ENCODE measurements around the gene RABGAP1L.

Gene RABGAP1L

GRCh38 chr1:174204697-174205308 lies 45.5 kb downstream of the RABGAP1L start:
- no peak for DNase-seq

GRCh38 chr1:174206148-174206836 lies 47.0 kb downstream of the RABGAP1L start:
- no peak for DNase-seq

- DNase-seq: no peak
These were observed 50.2 kb downstream of the RABGAP1L start for GRCh38 chr1:174209347-174210187.

- no peak for DNase-seq
These were observed 52.2 kb downstream of the RABGAP1L start for GRCh38 chr1:174211486-174211885.

- no peak for DNase-seq
These were observed 56.4 kb downstream of the RABGAP1L start for GRCh38 chr1:174215766-174216165.

- DNase-seq: no peak
These were observed 57.9 kb downstream of the RABGAP1L start for GRCh38 chr1:174217248-174217647.

GRCh38 chr1:174217787-174218574 lies 58.7 kb downstream of the RABGAP1L start:
- DNase-seq: no peak

GRCh38 chr1:174218983-174219382 lies 59.7 kb downstream of the RABGAP1L start:
- DNase-seq: no peak

- DNase-seq: no peak
These were observed 60.5 kb downstream of the RABGAP1L start for GRCh38 chr1:174219606-174220370.

- DNase-seq: no peak
These were observed 62.4 kb downstream of the RABGAP1L start for GRCh38 chr1:174221681-174222080.

- DNase-seq: no peak
These were observed 63.0 kb downstream of the RABGAP1L start for GRCh38 chr1:174222166-174222949.

GRCh38 chr1:174224641-174225040 lies 65.3 kb downstream of the RABGAP1L start:
- no peak for DNase-seq

- no peak for DNase-seq
These were observed 66.3 kb downstream of the RABGAP1L start for GRCh38 chr1:174225499-174226204.

GRCh38 chr1:174230399-174230798 lies 71.1 kb downstream of the RABGAP1L start:
- DNase-seq: no peak

GRCh38 chr1:174232761-174233160 lies 73.4 kb downstream of the RABGAP1L start:
- no peak for DNase-seq

- peak; percentile 12 for DNase-seq
These were observed 79.7 kb downstream of the RABGAP1L start for GRCh38 chr1:174238845-174239501.

GRCh38 chr1:174239541-174239940 lies 80.2 kb downstream of the RABGAP1L start:
- DNase-seq: no peak

- DNase-seq: no peak
These were observed 83.5 kb downstream of the RABGAP1L start for GRCh38 chr1:174242856-174243255.

- DNase-seq: no peak
These were observed 84.2 kb downstream of the RABGAP1L start for GRCh38 chr1:174243451-174244000.

GRCh38 chr1:174244017-174244416 lies 84.7 kb downstream of the RABGAP1L start:
- DNase-seq: no peak
